Endothelial cell of umbilical vein (primary cell): Measurements from ENCODE around the gene UQCRC1. TPM values are rescaled to one million over a fixed set of nuclear protein-coding genes. Genes with fewer than 3 reads are reported as not detected.

Experiments used
- BruUV-seq: library from RNA; stranded (reverse); fragments of 400-500 nt; replicated peaks from 2 replicates; lab custom pipeline; 2021; lab: Mats Ljungman, UMichigan
- CTCF ChIA-PET: fragments of 300-600, 350-600 bp; sonication (Branson Sonifier 250); formaldehyde crosslinking; loops from one replicate; lab custom pipeline; 2021; ENCODE audit warnings: antibody characterized with exemption, inconsistent platforms; lab: Charles Lee
- POLR2A ChIA-PET: fragments of 300-600, 350-600 bp; sonication (Branson Sonifier 250); formaldehyde crosslinking; loops from one replicate; lab custom pipeline; 2021; ENCODE audit warnings: antibody characterized with exemption, inconsistent platforms; lab: Charles Lee
- DNase-seq: peaks from one replicate; pipeline ENCODE4 v3.0.0-alpha.2; 2011; ENCODE audit warnings: low read depth, low spot score
- FAIRE-seq: peaks from 2 replicates; lab custom pipeline; 2011; peaks lifted over from hg19 to GRCh38; lab: Jason Lieb, UNC
- H2AFZ ChIP-seq: 2 replicates; pipeline ENCODE4 v1.6.0; 2012; ENCODE audit warnings: low read depth, low read length, control low read depth, inconsistent platforms
- H3K27ac ChIP-seq: 2 replicates; pipeline ENCODE4 v1.5.1; 2011; ENCODE audit warnings: low read depth, mild to moderate bottlenecking, control low read depth, low read length, moderate library complexity; ENCODE audit not compliant: insufficient read depth
- H3K27me3 ChIP-seq, 2 experiments: 2 replicates each; pipeline versions ENCODE4 v1.6.0 to v1.6.1; 2011; ENCODE audit warnings: low read length in 2 of 2, mixed read lengths in 1 of 2; ENCODE audit not compliant: control insufficient read depth in 2 of 2, insufficient read depth in 2 of 2
- H3K36me3 ChIP-seq, 2 experiments: 2 replicates in 1 of 2; 3 replicates in 1 of 2; pipeline ENCODE4 v1.5.1; 2011; ENCODE audit warnings: low read length in 2 of 2, mild to moderate bottlenecking in 1 of 2, moderate library complexity in 1 of 2; ENCODE audit not compliant: control insufficient read depth in 2 of 2, insufficient read depth in 2 of 2; ENCODE audit errors: extremely low read depth in 1 of 2
- H3K4me1 ChIP-seq: 3 replicates; pipeline ENCODE4 v1.5.1; 2011; ENCODE audit warnings: mild to moderate bottlenecking, low read length; ENCODE audit not compliant: control insufficient read depth, insufficient read depth; ENCODE audit errors: extremely low read depth
- H3K4me2 ChIP-seq: 2 replicates; pipeline ENCODE4 v1.6.1; 2011; ENCODE audit warnings: low read length, control low read depth, mixed read lengths; ENCODE audit not compliant: insufficient read depth
- H3K4me3 ChIP-seq, 3 experiments: fragments of 200-600 bp in 1 of 3; sonication (generic), shearing (Covaris generic) in 1 of 3; replicated peaks in 1 of 3; 2 replicates each; pipeline ENCODE4 v1.5.1; 2011 to 2016; ENCODE audit warnings: control low read depth in 3 of 3, low read length in 3 of 3, mild to moderate bottlenecking in 2 of 3, inconsistent platforms in 1 of 3, low read depth in 1 of 3, moderate library complexity in 1 of 3; ENCODE audit not compliant: insufficient read depth in 1 of 3
- H3K79me2 ChIP-seq: 2 replicates; pipeline ENCODE4 v1.6.0; 2012; ENCODE audit warnings: low read length, inconsistent platforms; ENCODE audit not compliant: control insufficient read depth, insufficient read depth
- H3K9ac ChIP-seq: replicated peaks from 2 replicates; pipeline ENCODE3; 2011; ENCODE audit warnings: low read length, control low read depth; ENCODE audit not compliant: insufficient read depth; ENCODE audit errors: extremely low read depth
- H3K9me1 ChIP-seq: replicated peaks from 3 replicates; pipeline ENCODE4 v1.6.0; 2011; ENCODE audit warnings: mild to moderate bottlenecking, low read length; ENCODE audit not compliant: control insufficient read depth, insufficient read depth; ENCODE audit errors: extremely low read depth
- H3K9me3 ChIP-seq: replicated peaks from 2 replicates; pipeline ENCODE4 v1.5.1; 2012; ENCODE audit warnings: low read length, inconsistent platforms; ENCODE audit not compliant: control insufficient read depth, insufficient read depth
- H4K20me1 ChIP-seq: replicated peaks from 2 replicates; pipeline ENCODE3; 2011; ENCODE audit warnings: mild to moderate bottlenecking, low read length; ENCODE audit not compliant: control insufficient read depth, insufficient read depth; ENCODE audit errors: extremely low read depth
- CTCF ChIP-seq, 2 donors: IDR thresholded peaks; 1 replicate in 1 of 2; 2 replicates in 1 of 2; pipeline ENCODE4 v1.5.1; 2011; ENCODE audit warnings: low read length in 2 of 2, mild to moderate bottlenecking in 2 of 2, moderate library complexity in 2 of 2, control low read depth in 1 of 2, inconsistent platforms in 1 of 2, low read depth in 1 of 2; ENCODE audit not compliant: insufficient read depth in 1 of 2; ENCODE audit errors: extremely low read depth in 1 of 2
- EZH2 ChIP-seq: IDR thresholded peaks from 2 replicates; pipeline ENCODE4 v1.6.1; 2012; ENCODE audit warnings: borderline replicate concordance, low read depth, mild to moderate bottlenecking, moderate library complexity, low read length, inconsistent platforms; ENCODE audit not compliant: severe bottlenecking
- FOS ChIP-seq: IDR thresholded peaks from 2 replicates; pipeline ENCODE4 v1.6.1; 2011; ENCODE audit warnings: mild to moderate bottlenecking, low read length, moderate library complexity, borderline replicate concordance; ENCODE audit not compliant: insufficient read depth
- GATA2 ChIP-seq: IDR thresholded peaks from 2 replicates; pipeline ENCODE4 v1.7.0; 2011; ENCODE audit warnings: low read depth, mild to moderate bottlenecking, moderate library complexity, mixed read lengths, low read length; ENCODE audit not compliant: insufficient read length, insufficient read depth
- JUN ChIP-seq: IDR thresholded peaks from 2 replicates; pipeline ENCODE4 v1.6.1; 2011; ENCODE audit warnings: borderline replicate concordance, low read depth; ENCODE audit not compliant: insufficient read length, insufficient read depth
- MYC ChIP-seq: IDR thresholded peaks from one replicate; pipeline ENCODE4 v1.6.1; 2011; ENCODE audit warnings: mild to moderate bottlenecking, low read depth, low read length
- POLR2A ChIP-seq: IDR thresholded peaks from 2 replicates; pipeline ENCODE4 v1.6.1; 2012; ENCODE audit warnings: low read depth, mild to moderate bottlenecking, control low read depth, low read length
- POLR2AphosphoS5 ChIP-seq: IDR thresholded peaks from 2 replicates; pipeline ENCODE4 v1.6.1; 2012; ENCODE audit warnings: low read depth, mild to moderate bottlenecking, control low read depth, low read length, moderate library complexity; ENCODE audit not compliant: insufficient read depth
- dilution Hi-C: fragments of 300-500 bp; cut with MboI; formaldehyde crosslinking; loops from one replicate; pipeline ENCODE4 v1.15.0; 2019; ENCODE audit warnings: low sequenced_read_pairs; ENCODE audit not compliant: extremely low pct_ligation_motif_present
- intact Hi-C: fragments of 100-400 bp; cut with micrococcal nuclease; formaldehyde crosslinking; loops from one replicate; pipeline ENCODE4 v1.10.0; 2022
- polyA plus RNA-seq, 4 experiments: library from polyadenylated mRNA; depleted of rRNA in 3 of 4; stranded (reverse) in 3 of 4; unstranded in 1 of 4; fragments of >200 nt; gene quantifications; 2 replicates each; pipeline versions ENCODE4 v1.2.1 to v1.2.3, GENCODE V29; 2011 to 2012; ENCODE audit warnings: missing spikeins in 1 of 4
- total RNA-seq: library from RNA; stranded (reverse); gene quantifications from 2 replicates; pipeline ENCODE4 v1.2.3, GENCODE V29; 2021
- TF ChIP-seq, protein P1 (sequence below): IDR thresholded peaks from 2 replicates; pipeline ENCODE4 v1.6.1; 2011; ENCODE audit not compliant: insufficient read depth, insufficient read length

UQCRC1 gene
- total and polyA plus RNA-seq, 2 donors (not counting 3 experiments of a cell fraction or from before 2014, with no cell fraction given): 184 to 427 TPM

- TF ChIP-seq EZH2 (no peak), MYC (no peak), CTCF (IDR thresholded peaks at IDR 0.05; ENCODE audit: extremely low read depth in 1 of 2, insufficient read depth in 1 of 2, low read depth in 1 of 2, low read length in 2 of 2) (no peak), FOS (no peak), JUN (no peak), GATA2 (no peak), POLR2A (no peak), POLR2AphosphoS5 (no peak)
- TF ChIP-seq, protein P1, sequence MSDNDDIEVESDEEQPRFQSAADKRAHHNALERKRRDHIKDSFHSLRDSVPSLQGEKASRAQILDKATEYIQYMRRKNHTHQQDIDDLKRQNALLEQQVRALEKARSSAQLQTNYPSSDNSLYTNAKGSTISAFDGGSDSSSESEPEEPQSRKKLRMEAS: no peak
- Histone ChIP-seq H3K9me1 (no peaks in the 10 kb centered on the region), H3K9ac (no peak overlapping the region), H3K4me1 (peaks cover 8% of the 10 kb centered on the region), H2AFZ (no peak overlapping the region), H3K4me3 (no peak overlapping the region), H3K27ac (no peak overlapping the region), H3K79me2 (no peaks in the 10 kb centered on the region), H3K27me3 (no peaks in the 10 kb centered on the region), H3K36me3 (no peaks in the 10 kb centered on the region), H3K4me2 (no peak overlapping the region), H4K20me1 (no peaks in the 10 kb centered on the region), H3K9me3 (peaks cover 4% of the 10 kb centered on the region)
- dilution Hi-C loops: no loop called here
- intact Hi-C loops: no loop called here
- no peak for FAIRE-seq
- no peak for DNase-seq
- ChIA-PET POLR2A (no interaction called here), CTCF (no interaction called here)
- BruUV-seq: no TSS peak
These were observed 8.1 kb upstream of the UQCRC1 start for GRCh38 chr3:48617559-48617958.
